K562 (cell line): ENCODE results near the gene CEP57. TPM values are rescaled to one million over a fixed set of nuclear protein-coding genes. Genes with fewer than 3 reads are reported as not detected.

ENCODE experiments used
- ATAC-seq: fragments of 200-7000 bp; cut with Tn5 transposase; 3 replicates; pipeline ENCODE4 v1.9.1; 2020; ENCODE audit warnings: moderate library complexity
- BruUV-seq: library from RNA; stranded (reverse); fragments of 400-500 nt; replicated peaks from 2 replicates; lab custom pipeline; 2021; lab: Mats Ljungman, UMichigan
- CTCF ChIA-PET: fragments of 300-600 bp; formaldehyde crosslinking; extraction: SDS; loops from one replicate; lab custom pipeline; 2021; ENCODE audit warnings: low intra/inter-chr PET ratio; lab: Yijun Ruan, JAX
- POLR2A ChIA-PET: fragments of 300-600, 350-650 bp; sonication (Branson Sonifier 250); formaldehyde crosslinking; extraction: SDS; loops from one replicate; lab custom pipeline; 2021; ENCODE audit warnings: antibody characterized with exemption, inconsistent platforms; lab: Yijun Ruan, JAX
- DNase-seq, 4 experiments: peaks; one replicate each; pipeline versions ENCODE4 v3.0.0 to v3.0.0-alpha.2; 2011 to 2018; ENCODE audit warnings: low spot score in 3 of 4, mixed read lengths in 3 of 4; ENCODE audit errors: extremely low read depth in 1 of 4
- FAIRE-seq: peaks from 2 replicates; lab custom pipeline; 2011; peaks lifted over from hg19 to GRCh38; lab: Jason Lieb, UNC
- H2AFZ ChIP-seq: 2 replicates; pipeline ENCODE4 v1.6.0; 2011; ENCODE audit warnings: low read depth, low read length, control low read depth, inconsistent platforms
- H3K27ac ChIP-seq: fragments of 200-600 bp; 3 replicates; pipeline ENCODE4 v1.8.0; 2011; ENCODE audit warnings: low read depth, mild to moderate bottlenecking, control low read depth, inconsistent platforms, low read length, moderate library complexity, mixed read lengths; ENCODE audit errors: extremely low read depth
- H3K27me3 ChIP-seq, 2 experiments: fragments of 300-600 bp in 1 of 2; 2 replicates in 1 of 2; 3 replicates in 1 of 2; pipeline versions ENCODE4 v1.6.0 to v1.8.0; 2011; ENCODE audit warnings: inconsistent platforms in 2 of 2, low read length in 2 of 2, mild to moderate bottlenecking in 1 of 2, mixed read lengths in 1 of 2, moderate library complexity in 1 of 2; ENCODE audit not compliant: control insufficient read depth in 2 of 2, insufficient read depth in 2 of 2
- H3K36me3 ChIP-seq: fragments of 300-600 bp; 3 replicates; pipeline ENCODE4 v1.8.0; 2011; ENCODE audit warnings: mild to moderate bottlenecking, low read length, inconsistent platforms; ENCODE audit not compliant: control insufficient read depth, insufficient read depth
- H3K4me1 ChIP-seq, 2 experiments: fragments of 200-600 bp in 1 of 2; replicated peaks in 1 of 2; 2 replicates in 1 of 2; 3 replicates in 1 of 2; pipeline versions ENCODE4 v1.5.1 to v1.8.0; 2011; ENCODE audit warnings: inconsistent platforms in 2 of 2, low read length in 2 of 2, mild to moderate bottlenecking in 1 of 2, mixed read lengths in 1 of 2, moderate library complexity in 1 of 2; ENCODE audit not compliant: control insufficient read depth in 2 of 2, insufficient read depth in 2 of 2
- H3K4me2 ChIP-seq: 2 replicates; pipeline ENCODE4 v1.6.1; 2011; ENCODE audit warnings: low read length, control low read depth, inconsistent platforms, mixed read lengths; ENCODE audit not compliant: insufficient read depth
- H3K4me3 ChIP-seq: fragments of 200-600 bp; sonication (generic), shearing (Covaris generic); 2 replicates; pipeline ENCODE4 v1.5.1; 2016; ENCODE audit warnings: control low read depth, inconsistent platforms
- H3K79me2 ChIP-seq: fragments of 200-600 bp; 3 replicates; pipeline ENCODE4 v1.8.0; 2011; ENCODE audit warnings: low read length, inconsistent platforms; ENCODE audit not compliant: control insufficient read depth, insufficient read depth
- H3K9ac ChIP-seq, 2 experiments: 2 replicates each; pipeline versions ENCODE4 v1.6.0 to v1.6.1; 2011; ENCODE audit warnings: low read depth in 2 of 2, low read length in 2 of 2, control low read depth in 1 of 2, inconsistent platforms in 1 of 2, mild to moderate bottlenecking in 1 of 2, mixed read lengths in 1 of 2; ENCODE audit not compliant: insufficient read depth in 1 of 2
- H3K9me1 ChIP-seq: one replicate; pipeline ENCODE4 v1.6.0; 2011; ENCODE audit warnings: inconsistent platforms, mild to moderate bottlenecking, low read length, moderate library complexity; ENCODE audit not compliant: control insufficient read depth, insufficient read depth
- H3K9me3 ChIP-seq: replicated peaks from 2 replicates; pipeline ENCODE4 v1.5.1; 2011; ENCODE audit warnings: low read depth, low read length, inconsistent platforms; ENCODE audit not compliant: control insufficient read depth, insufficient read depth
- H4K20me1 ChIP-seq: replicated peaks from 2 replicates; pipeline ENCODE4 v1.6.1; 2011; ENCODE audit warnings: low read length, inconsistent platforms, mixed read lengths; ENCODE audit not compliant: control insufficient read depth, insufficient read depth
- CBX2 ChIP-seq: fragments of 200-600 bp; sonication (generic); IDR thresholded peaks from one replicate; pipeline ENCODE4 v1.6.1; 2012; ENCODE audit warnings: mild to moderate bottlenecking, low read length, inconsistent platforms; ENCODE audit not compliant: insufficient read depth, poor library complexity, severe bottlenecking
- ESRRB ChIP-seq: fragments of 250-450 bp; sonication (Bioruptor Pico); IDR thresholded peaks from 2 replicates; pipeline ENCODE4 v1.5.0; 2020; ENCODE audit warnings: mild to moderate bottlenecking, moderate library complexity, borderline replicate concordance
- LCOR ChIP-seq: sonication (generic); formaldehyde crosslinking; IDR thresholded peaks from 2 replicates; pipeline ENCODE4 v1.8.0; 2022; ENCODE audit warnings: mild to moderate bottlenecking, missing genetic modification reagents
- MTF1 ChIP-seq: fragments of 250-450 bp; sonication (Bioruptor Pico); IDR thresholded peaks from 2 replicates; pipeline ENCODE4 v1.9.0; 2021; ENCODE audit warnings: moderate library complexity, mild to moderate bottlenecking, inconsistent platforms, borderline replicate concordance
- POLR2A ChIP-seq: fragments of 450-650 bp; conservative IDR thresholded peaks from 2 replicates; pipeline ENCODE4 v1.6.1; 2016
- POLR2B ChIP-seq: fragments of 450-650 bp; IDR thresholded peaks from 2 replicates; pipeline ENCODE4 v1.6.1; 2018; ENCODE audit warnings: low read depth; ENCODE audit not compliant: partially characterized antibody
- POLR2H ChIP-seq: IDR thresholded peaks from 2 replicates; pipeline ENCODE4 v1.6.1; 2016; ENCODE audit warnings: missing genetic modification characterization, low read depth, mild to moderate bottlenecking, control low read depth, missing compliant biosample characterization, moderate library complexity
- SAFB ChIP-seq: fragments of 200-400 bp; formaldehyde crosslinking; IDR thresholded peaks from 2 replicates; pipeline ENCODE4 v1.6.1; 2017; ENCODE audit warnings: low read depth, low read length, borderline replicate concordance
- SAFB2 ChIP-seq: fragments of 200-400 bp; formaldehyde crosslinking; IDR thresholded peaks from 2 replicates; pipeline ENCODE4 v1.6.1; 2018; ENCODE audit warnings: borderline replicate concordance, low read length, low read depth, moderate library complexity; ENCODE audit not compliant: severe bottlenecking
- SIN3A ChIP-seq, 2 experiments: fragments of 150-350 bp in 1 of 2; IDR thresholded peaks; 2 replicates each; pipeline ENCODE4 v1.6.1; 2011 to 2016; ENCODE audit warnings: borderline replicate concordance in 2 of 2, low read depth in 2 of 2, low read length in 2 of 2, mild to moderate bottlenecking in 2 of 2, moderate library complexity in 2 of 2; ENCODE audit not compliant: control insufficient read depth in 1 of 2
- SMARCA4 ChIP-seq: fragments of 450-650 bp; IDR thresholded peaks from 2 replicates; pipeline ENCODE4 v1.6.1; 2016
- ZBTB17 ChIP-seq: fragments of 450-650 bp; formaldehyde crosslinking; IDR thresholded peaks from 2 replicates; pipeline ENCODE4 v1.4.0; 2020; ENCODE audit warnings: mild to moderate bottlenecking
- ZFP1 ChIP-seq: fragments of 450-650 bp; formaldehyde crosslinking; IDR thresholded peaks from 2 replicates; pipeline ENCODE4 v1.4.0; 2020; ENCODE audit warnings: mild to moderate bottlenecking, mixed read lengths
- ZNF121 ChIP-seq: sonication (generic); formaldehyde crosslinking; conservative IDR thresholded peaks from 2 replicates; pipeline ENCODE4 v1.8.0; 2022; ENCODE audit warnings: missing genetic modification reagents
- ZNF140 ChIP-seq: fragments of 250-450 bp; sonication (Bioruptor Pico); IDR thresholded peaks from 2 replicates; pipeline ENCODE4 v1.8.0; 2021; ENCODE audit warnings: moderate library complexity, mild to moderate bottlenecking, inconsistent platforms
- ZNF146 ChIP-seq: IDR thresholded peaks from one replicate; pipeline ENCODE4 v1.6.1; 2018; ENCODE audit warnings: missing compliant biosample characterization; ENCODE audit not compliant: unreplicated experiment
- in situ Hi-C: fragments of 300-500 bp; cut with MboI; formaldehyde crosslinking; loops from 4 replicates; pipeline ENCODE4 v1.15.0; 2018; ENCODE audit warnings: inconsistent platforms, mixed read lengths
- intact Hi-C: fragments of 100-400 bp; cut with micrococcal nuclease; formaldehyde crosslinking; loops from 2 replicates; pipeline ENCODE4 v1.14.2; 2022
- polyA plus RNA-seq, 8 experiments: library from polyadenylated mRNA; depleted of rRNA in 4 of 8; stranded (reverse) in 5 of 8; unstranded in 3 of 8; fragments of >200 nt; fragmentation: Nextera tagmentation in 2 of 8; fragmentation: Illumina TruSeq in 1 of 8; extraction: Ambion mirVana in 2 of 8; extraction: Trizol in 1 of 8; gene quantifications; 2 replicates each; pipeline versions ENCODE4 v1.2.1 to v1.2.3, GENCODE V29; 2011 to 2014; ENCODE audit warnings: inconsistent platforms in 1 of 8, missing spikeins in 1 of 8
- total RNA-seq, 7 experiments: library from RNA; depleted of rRNA in 6 of 7; stranded (reverse); fragments of >200 nt in 6 of 7; fragmentation: Illumina TruSeq in 2 of 7; extraction: Trizol in 2 of 7; gene quantifications; 2 replicates each; pipeline versions ENCODE4 v1.2.1 to v1.2.3, GENCODE V29; 2011 to 2021; ENCODE audit warnings: low replicate concordance in 1 of 7
- TF ChIP-seq, protein P1 (sequence below): fragments of 450-650 bp; formaldehyde crosslinking; IDR thresholded peaks from 2 replicates; pipeline ENCODE4 v1.4.0; 2020; ENCODE audit warnings: mild to moderate bottlenecking
- TF ChIP-seq, protein P2 (sequence below): fragments of 450-650 bp; formaldehyde crosslinking; IDR thresholded peaks from 2 replicates; pipeline ENCODE4 v1.4.0; 2022; ENCODE audit warnings: missing genetic modification characterization
- TF ChIP-seq, protein P3 (sequence below): sonication (generic); formaldehyde crosslinking; IDR thresholded peaks from 2 replicates; pipeline ENCODE4 v1.8.0; 2022; ENCODE audit warnings: mild to moderate bottlenecking, missing genetic modification reagents

CEP57 gene
- total and polyA plus RNA-seq, 9 of the 15 experiments (the other 6 are each of a cell fraction or from before 2014, with no cell fraction given), result 25.1 to 88.1 (median 65.2) TPM

DNA sequence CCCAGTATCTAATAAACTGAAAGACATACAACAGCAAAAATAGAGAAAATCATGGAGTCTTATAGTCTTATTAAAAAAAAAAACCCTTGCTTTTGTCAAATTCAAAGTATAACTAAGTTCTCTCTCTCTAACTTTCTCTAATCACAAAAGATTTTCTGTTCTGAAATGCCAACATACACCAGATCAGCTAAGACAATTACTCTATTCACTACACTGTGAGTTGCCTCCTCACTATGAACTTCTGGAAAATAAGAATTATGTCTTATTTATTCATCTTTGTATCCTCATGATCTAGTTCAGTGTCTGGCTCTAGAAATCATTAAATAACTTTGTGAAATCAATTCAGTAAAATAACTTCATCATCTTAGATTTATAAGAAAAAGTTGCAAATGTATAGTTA is 13.4 kb upstream of the CEP57 start:
- no peak overlapping the region for H3K4me3 ChIP-seq
- H3K4me2 ChIP-seq, result no peak overlapping the region
- peaks cover 5% of the 10 kb centered on the region; the same call in 1 of the 3 replicates for H3K79me2 ChIP-seq
- H2AFZ ChIP-seq, result no peak overlapping the region
- TF ChIP-seq POLR2B, result no peak
- TF ChIP-seq ZNF121 (CRISPR knock-in tag), result no peak
- TF ChIP-seq ZNF140, result no peak
- no peak for TF ChIP-seq CBX2
- no peak for TF ChIP-seq SIN3A (IDR thresholded peaks at IDR 0.05; ENCODE audit: borderline replicate concordance in 2 of 2, control insufficient read depth in 1 of 2, low read depth in 2 of 2, low read length in 2 of 2)
- no peak for TF ChIP-seq ZBTB17
- no peak for TF ChIP-seq LCOR
- TF ChIP-seq ZNF146 (CRISPR knock-in tag), result no peak
- TF ChIP-seq, protein P1, sequence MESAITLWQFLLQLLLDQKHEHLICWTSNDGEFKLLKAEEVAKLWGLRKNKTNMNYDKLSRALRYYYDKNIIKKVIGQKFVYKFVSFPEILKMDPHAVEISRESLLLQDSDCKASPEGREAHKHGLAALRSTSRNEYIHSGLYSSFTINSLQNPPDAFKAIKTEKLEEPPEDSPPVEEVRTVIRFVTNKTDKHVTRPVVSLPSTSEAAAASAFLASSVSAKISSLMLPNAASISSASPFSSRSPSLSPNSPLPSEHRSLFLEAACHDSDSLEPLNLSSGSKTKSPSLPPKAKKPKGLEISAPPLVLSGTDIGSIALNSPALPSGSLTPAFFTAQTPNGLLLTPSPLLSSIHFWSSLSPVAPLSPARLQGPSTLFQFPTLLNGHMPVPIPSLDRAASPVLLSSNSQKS, result no peak
- no peak for TF ChIP-seq SAFB2
- no peak for TF ChIP-seq SAFB
- no peak for TF ChIP-seq POLR2H (tag)
- no peak for TF ChIP-seq ZFP1 (CRISPR knock-in tag)
- TF ChIP-seq, protein P2, sequence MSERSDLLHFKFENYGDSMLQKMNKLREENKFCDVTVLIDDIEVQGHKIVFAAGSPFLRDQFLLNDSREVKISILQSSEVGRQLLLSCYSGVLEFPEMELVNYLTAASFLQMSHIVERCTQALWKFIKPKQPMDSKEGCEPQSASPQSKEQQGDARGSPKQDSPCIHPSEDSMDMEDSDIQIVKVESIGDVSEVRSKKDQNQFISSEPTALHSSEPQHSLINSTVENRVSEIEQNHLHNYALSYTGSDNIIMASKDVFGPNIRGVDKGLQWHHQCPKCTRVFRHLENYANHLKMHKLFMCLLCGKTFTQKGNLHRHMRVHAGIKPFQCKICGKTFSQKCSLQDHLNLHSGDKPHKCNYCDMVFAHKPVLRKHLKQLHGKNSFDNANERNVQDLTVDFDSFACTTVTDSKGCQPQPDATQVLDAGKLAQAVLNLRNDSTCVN (CRISPR knock-in tag), result no peak
- TF ChIP-seq SMARCA4, result no peak
- no peak for TF ChIP-seq MTF1 (CRISPR knock-in tag)
- no peak for TF ChIP-seq POLR2A
- no peak for TF ChIP-seq ESRRB (CRISPR knock-in tag)
- TF ChIP-seq, protein P3, sequence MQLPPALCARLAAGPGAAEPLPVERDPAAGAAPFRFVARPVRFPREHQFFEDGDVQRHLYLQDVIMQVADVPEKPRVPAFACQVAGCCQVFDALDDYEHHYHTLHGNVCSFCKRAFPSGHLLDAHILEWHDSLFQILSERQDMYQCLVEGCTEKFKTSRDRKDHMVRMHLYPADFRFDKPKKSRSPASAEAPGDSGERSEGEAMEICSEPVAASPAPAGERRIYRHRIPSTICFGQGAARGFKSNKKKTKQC (CRISPR knock-in tag), result no peak
- DNase-seq (no peak), ATAC-seq (no peak), FAIRE-seq (no peak)
- CTCF ChIA-PET, result no interaction called here
- no peaks in the 10 kb centered on the region for H3K4me1 ChIP-seq
- H3K27ac ChIP-seq, result no peak overlapping the region
- intact Hi-C loops (no loop called here), in situ Hi-C loops (no loop called here)
- no peak overlapping the region for H3K9ac ChIP-seq
- H3K27me3 ChIP-seq, result no peaks in the 10 kb centered on the region
- no TSS peak for BruUV-seq
- H4K20me1 ChIP-seq, result no peaks in the 10 kb centered on the region
- no peaks in the 10 kb centered on the region for H3K9me1 ChIP-seq
- no peaks in the 10 kb centered on the region for H3K9me3 ChIP-seq
- H3K36me3 ChIP-seq, result peaks cover 95% of the 10 kb centered on the region
- POLR2A ChIA-PET, result interaction anchor here (0.8 kb wide), 1 partner anchor 13 kb away, joined by 5 read pairs; the partner anchor contains the start of gene FAM76B
